CD4-positive, alpha-beta T cell treated with Interleukin-15 for 1 hour (primary cell): ENCODE results near the gene PLEKHA6.
A peak's percentile ranks its signal among the peaks of the same experiment; 100 is the strongest.
"Not testable (repeated sequence)": the region's sequence is repeated elsewhere in the genome, so short reads cannot be mapped to it uniquely, and the experiment has no call there.

Source experiments
- DNase-seq: peaks from one replicate; pipeline ENCODE4 v3.0.0-alpha.2; 2020

Gene PLEKHA6

DNA sequence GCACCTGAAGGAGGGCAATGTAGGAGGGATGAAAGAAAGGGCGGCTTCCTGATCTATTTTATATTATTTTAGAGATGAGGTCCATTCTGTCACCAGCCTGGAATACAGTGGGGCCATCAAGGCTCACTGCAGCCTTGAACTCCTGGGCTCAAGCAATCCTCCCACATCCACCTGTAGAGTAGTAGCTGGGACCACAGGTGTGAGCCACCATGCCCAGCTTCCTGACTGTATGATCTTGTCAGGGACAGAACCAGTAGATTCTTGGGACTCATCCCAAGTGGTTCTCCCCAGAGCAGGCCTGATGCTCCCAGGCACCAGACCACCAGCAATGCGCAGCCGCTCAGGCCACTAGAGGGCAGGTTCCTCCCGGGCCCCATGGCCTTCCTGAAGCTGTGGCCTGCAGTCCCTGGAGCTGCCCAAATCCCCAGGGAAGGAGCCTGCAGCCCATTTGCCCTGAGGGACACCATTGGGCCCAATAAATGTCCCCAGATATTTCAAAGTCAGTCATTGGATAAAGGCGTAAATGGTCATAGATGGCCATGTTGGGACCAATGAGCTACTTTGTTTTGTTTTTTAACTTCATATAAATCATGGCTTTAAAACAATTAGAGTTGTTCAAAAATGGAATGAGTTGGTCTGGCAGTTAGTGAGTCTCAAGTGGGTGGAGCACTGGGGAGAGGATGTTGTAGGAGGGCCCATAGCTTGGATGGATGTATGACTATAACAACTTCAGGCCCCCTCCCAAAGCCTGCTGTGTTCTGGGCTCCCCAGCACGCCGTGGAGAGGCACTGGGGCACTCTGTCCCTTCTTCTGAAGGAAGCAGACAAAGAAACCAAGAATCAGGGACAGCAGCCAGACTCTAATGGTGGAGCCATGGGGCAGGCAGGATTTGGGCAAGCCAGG lies 101.3 kb downstream of the PLEKHA6 start:
- DNase-seq: no peak

DNA sequence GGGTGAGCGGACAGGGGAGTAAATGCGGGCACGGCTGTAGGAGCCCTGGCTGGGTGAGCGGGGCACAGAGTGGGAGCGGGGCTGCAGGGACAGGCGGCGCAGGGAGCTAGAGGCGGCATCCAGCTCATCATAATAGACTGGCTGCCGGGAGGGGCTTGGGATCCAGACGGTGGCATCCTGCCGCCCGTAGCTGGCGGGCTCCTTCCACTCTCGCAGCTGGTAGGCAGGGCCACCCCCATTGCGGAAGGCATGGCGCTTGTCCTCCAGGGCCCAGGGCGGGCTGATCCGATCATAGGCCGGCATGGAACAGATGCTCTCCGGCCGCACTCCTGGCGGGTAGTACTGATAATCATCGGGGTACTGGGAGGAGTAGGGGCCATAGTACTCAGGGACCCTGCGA lies 102.3 kb downstream of the PLEKHA6 start:
- no peak for DNase-seq

DNA sequence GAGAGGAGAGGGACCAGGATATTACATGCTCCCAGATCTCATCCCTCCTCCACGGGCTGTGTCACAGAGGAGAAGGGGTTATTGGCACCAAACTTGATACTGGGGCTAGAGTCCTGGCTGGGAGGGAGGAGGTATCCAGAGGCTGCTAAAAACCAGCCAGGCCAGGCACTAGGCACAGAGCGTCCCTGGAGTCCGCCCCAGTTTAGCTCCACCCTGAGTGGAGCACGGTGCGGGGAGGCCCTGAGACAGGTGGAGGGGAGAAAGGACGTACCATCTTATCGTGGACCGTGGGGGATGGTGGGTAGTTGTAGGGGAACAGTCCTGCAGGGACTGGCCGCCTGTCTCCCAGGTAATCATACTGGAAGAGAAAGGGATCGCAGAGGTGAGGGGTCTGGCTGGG lies 103.2 kb downstream of the PLEKHA6 start:
- DNase-seq: no peak

DNA sequence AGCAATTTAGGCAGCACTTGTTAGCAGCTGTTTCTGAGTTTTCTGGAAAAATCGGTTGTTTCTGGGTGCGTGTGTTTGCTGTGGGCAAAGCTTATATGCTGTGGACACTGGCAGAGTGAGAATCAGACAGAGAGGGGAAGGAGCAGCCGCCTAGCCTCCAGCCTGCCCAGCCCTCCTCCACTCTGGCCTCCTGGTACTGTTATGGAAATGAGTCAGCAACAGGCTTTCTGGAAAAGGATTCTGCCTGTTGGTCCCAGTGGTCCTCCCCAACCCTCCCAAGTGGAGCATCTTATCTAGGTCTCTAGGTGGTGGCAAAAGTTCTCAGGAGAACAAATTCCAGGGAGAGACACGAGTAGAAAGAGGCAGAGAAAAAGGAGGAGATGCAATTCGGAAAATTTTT lies 103.8 kb downstream of the PLEKHA6 start:
- DNase-seq: no peak

DNA sequence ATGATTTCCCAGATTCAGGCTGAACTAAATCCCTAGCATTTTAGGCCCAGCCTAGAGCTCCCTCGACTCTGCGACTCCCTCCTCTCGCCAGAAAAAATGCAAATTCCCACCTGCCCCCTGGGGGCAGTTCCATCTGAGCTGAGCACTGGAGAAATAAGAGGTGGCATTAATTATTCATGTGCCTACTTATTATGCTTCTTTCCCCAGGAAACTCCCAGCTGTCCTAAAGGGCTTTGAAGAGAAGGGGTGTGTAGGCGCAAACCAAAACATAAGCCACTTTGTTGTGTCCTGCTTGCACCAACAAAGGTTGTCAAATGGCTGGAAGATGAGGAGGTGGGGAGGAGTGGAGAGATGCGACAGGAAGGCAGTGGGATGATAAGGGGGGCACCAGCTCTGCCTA lies 104.5 kb downstream of the PLEKHA6 start:
- no peak for DNase-seq

DNA sequence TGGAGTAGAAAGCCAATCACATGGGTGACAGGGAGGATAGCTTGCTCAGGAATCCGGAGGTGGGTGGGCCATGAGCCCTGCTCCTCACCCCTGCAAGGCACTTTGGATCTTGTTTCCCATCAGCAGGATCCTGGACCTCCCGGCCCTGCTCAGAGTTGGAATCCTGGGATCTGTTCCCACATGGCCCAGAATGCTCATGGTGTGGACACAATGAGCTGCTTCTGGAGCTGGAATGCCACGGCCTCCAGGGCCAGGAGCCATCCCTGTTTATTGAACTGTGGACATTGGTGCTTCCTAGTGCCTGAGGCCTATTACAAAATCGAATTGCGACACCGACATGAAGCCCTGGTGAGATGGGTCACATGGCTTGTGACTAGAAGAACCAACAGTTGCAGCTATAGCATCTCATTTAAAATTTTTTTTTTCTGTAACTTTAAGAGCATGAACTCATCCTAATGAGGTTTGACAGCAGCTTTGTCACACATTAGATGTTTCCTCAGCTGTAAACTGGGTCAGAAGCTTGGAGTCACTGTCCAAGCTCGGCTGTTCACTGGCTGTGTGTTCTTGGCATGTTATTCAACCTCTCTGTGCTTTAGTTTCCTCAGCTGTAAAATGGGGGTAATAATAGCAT lies 105.6 kb downstream of the PLEKHA6 start:
- DNase-seq: peak; percentile 25

DNA sequence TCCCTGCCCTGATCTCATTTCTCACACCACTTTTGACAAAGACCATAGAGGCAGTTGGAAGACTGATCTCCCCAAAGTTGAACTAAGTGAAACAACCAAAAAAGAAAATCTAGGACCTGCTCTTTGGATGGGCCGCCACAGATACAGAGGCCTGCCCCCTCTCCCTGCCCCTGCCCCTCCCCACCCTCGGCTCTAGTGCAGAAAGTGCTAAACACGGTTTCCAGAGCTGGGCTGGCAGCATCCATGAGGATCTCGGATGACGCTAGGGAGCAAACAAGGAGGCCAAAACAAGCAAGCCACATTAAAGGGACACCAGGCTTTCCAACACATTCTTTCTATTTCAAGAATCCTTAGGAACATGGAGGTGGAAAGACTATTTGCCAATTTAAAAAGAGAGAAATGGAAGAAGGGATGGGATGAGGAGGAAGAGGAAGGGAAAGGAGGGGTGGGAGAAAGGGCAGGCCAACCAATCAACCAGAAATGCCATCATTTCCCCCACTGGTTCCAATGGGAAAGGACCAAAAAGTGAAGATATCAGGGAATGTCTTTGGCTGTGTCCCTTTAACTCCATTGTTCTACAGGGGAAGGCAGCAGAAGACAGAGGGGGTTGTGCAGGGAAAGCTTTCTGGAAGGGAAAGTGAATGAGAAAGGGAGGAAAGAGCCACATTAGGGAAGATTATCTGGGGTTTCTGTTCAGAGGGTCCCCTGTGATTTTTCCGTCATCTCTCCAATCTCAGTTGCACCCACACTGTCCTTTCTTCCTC lies 107.6 kb downstream of the PLEKHA6 start:
- DNase-seq: no peak

DNA sequence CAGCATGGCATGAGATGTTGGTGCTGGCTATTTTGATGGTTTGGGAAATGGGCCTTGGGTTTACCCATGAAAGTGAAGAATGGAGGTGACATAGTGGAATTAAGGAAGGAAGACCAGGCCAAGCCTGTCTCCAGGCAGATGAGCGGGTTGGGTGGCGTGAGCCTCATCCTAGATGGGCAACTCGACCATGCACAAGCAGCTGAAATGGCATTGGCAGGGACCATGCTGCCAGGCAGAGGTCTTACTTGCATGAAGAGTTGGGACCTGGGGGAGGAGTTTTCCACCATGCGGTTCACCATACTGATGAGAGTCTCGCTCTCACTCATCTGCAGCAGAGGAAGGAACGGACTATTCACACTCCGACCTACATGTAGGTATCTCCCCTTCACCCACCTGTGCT lies 108.4 kb downstream of the PLEKHA6 start:
- DNase-seq: no peak

DNA sequence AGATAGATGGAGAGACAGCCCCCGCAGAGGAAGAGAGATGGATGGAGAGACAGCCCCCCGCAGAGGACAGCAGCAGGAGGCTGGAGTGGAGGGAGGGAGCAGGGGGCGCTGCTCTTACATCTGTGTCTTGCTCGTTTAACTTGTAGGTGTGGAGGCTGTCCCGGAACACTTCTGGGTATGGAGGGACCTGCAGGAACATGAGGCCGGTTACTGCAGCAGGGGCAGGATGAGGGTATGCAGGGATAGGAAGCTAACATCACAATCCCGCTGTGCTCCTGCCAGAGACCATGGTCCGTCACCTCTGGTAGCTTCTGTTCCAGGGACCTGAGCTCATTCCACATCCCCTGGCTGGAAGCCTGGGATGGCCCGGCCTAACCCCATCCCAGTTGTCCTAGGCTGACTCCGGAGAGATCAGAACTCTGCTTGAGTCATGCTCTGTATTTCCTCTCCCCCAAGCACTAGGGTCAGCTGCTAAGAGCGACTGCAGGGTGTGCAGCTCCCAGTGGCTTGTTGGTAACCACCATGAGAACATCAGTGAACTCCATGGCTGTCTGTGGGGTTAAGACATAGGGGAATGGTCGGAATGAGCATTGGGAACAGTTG lies 109.2 kb downstream of the PLEKHA6 start:
- no peak for DNase-seq

DNA sequence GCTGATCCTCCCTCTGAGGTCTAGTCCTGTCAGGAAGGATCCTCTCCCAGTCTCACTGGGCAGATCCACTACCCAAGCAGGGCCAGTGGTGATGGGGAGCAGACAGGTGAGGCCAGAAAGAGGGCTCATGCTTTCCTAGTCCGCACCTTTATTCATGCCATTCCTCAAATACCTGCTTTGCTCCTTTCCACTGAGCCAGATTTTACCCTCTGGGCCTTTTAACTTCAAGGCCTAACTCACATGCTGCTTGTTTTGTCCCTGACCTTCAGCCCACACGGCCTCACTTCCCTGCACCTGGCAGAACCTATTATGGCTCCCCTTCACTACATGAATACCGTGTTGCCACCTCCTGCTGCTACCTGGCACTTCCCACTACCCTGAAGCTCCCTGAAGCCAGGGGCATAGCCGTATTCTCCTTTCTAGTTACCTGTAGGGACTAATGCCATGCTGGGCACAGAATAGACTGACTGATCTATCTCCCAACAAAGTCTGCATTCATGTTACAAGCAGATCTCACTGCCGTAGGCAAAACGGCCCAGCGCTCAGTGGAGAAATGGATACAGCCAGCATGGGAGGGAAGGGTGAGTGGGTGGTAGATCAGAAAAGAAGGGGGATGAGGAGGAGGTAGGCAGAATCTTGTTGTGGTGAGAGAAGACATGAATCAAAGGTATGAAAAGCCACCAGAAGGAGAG lies 109.8 kb downstream of the PLEKHA6 start:
- no peak for DNase-seq

DNA sequence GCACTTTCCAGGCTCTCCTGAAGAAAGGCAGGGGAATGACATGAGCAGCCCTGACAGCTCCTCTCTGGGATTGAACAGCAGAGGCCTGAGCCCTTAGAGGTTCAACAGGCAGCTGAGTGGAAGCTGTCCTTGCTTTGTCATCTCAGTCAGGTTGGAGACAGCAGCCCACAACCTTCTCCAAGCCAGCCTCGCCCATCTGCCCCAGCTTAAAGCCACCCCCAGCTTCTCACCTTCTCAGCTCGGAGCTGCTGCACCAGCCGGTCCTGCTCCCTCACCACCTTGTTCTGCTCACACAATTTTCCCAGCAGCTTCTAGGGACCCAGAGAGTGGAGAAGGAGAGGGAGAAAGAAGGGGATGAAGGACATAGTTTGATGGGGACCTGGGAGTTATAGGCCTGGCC lies 110.8 kb downstream of the PLEKHA6 start:
- DNase-seq: no peak

DNA sequence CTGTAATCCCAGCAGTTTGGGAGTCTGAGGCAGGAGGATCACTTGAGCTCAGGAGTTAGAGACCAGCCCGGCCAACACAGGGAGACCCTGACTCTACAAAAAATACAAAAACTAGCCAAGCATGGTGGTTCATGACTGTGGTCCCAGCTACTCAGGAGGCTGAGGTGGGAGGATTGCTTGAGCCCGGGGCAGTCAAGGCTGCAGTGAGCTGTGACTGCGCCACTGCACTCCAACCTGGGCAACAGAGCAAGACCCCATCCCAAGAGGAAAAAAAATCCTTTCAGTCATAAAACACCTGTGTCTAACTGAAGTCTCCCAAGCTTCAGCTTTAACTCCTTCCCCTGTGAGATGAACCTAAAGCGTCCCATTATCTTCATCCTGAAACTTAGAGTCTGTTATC lies 112.9 kb downstream of the PLEKHA6 start:
- no peak for DNase-seq

DNA sequence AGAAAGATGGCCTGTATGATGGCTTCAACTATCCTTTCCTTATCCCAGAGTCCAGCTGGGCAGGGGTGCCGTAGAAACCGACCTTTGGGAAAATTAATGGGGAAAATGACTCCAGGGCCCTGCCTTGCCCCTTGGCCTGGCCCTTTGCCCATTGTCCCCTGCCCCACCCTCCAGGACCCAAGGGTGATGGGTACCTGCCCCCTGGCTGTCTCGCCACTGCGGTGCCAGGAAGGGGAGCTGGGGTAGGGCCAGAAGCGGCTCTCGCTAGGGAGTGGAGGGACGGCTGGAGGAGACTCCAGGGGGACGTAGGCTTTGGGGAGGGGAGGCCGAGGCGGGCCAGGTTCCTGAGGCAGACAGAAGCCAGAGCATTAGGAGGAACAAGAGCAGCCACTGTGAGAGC lies 116.8 kb downstream of the PLEKHA6 start:
- no peak for DNase-seq

DNA sequence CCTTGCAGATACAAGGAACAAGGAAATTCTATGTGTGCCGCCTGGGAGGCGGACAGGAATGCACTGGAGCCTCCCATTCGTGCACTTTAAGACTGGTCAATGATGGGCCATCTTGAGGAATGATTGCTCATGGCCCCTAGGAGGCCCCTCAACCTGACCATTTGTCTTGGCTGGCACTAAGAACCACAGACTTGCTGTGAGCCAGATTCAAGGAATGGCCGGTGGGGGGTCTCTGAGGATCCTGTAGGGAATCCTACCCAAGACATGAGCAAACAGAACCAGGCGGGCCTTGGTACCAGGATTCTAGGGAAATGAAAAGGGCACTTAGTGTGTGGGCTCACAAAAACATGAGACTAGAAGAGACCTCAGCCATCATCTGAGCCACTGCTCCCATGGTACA lies 117.8 kb downstream of the PLEKHA6 start:
- no peak for DNase-seq

DNA sequence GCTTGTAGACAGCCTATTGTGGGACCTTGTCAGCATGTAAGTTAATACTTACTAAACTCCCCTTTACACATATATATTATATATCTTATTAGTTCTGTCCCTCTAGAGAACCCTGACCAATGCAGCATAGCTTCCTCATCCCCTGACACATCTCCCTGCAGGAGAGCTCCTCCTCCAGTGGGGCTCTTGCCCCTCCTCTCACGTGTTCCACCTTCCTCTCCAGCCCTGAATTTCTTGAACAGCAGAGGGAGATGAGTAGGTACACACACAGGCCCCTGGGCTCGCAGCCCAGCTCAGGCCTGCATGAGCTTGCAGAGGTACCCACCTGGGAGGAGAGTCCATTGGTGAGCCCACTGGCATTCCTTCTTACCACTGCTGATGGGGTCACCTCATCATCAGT lies 118.7 kb downstream of the PLEKHA6 start:
- no peak for DNase-seq

DNA sequence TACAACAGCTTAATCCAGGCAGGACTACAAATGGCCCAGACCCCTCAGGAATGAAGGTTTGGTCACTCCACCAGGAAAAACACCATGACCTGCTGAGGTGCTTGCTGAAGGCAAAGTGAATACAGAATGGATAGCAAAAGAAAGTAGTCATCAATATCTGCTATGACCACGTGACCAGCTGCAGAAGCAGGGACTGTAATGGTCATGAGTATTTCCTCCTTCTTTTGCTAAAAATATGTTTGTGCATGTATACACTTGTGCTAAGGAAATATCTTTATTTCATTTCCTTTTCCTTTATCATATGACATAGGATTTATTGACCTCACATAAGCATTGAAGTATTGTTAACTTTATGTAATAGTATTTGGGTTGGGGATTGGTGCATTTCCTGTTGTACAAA lies 119.5 kb downstream of the PLEKHA6 start:
- DNase-seq: no peak

DNA sequence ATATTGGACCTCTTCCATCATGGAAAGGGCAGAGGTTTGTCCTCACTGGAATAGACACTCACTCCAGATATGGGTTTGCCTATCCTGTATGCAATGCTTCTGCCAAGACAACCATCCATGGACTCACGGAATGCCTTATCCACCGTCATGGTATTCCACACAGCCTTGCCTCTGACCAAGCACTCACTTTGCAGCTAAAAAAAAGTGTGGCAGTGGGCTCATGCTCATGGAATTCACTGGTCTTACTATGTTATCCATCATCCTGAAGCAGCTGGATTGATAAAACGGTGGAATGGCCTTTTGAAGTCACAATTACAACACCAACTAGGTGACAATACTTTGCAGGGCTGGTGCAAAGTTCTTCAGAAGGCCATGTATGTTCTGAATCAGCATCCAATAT lies 120.3 kb downstream of the PLEKHA6 start:
- DNase-seq: not testable (repeated sequence)

DNA sequence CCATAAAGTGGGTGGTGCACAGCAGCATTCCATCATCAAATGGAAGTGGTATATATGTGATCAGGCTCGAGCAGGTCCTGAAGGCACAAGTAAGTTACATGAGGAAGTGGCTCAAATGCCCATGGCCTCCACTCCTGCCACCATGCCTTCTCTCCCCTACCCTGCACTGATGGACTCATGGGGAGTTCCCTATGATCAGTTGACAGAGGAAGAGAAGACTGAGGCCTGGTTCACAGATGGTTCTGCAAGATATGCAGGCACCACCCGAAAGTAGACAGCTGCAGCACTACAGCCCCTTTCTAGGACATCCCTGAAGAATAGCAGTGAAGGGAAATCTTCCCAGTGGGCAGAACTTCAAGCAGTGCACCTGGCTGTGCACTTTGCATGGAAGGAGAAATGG lies 121.2 kb downstream of the PLEKHA6 start:
- DNase-seq: not testable (repeated sequence)

DNA sequence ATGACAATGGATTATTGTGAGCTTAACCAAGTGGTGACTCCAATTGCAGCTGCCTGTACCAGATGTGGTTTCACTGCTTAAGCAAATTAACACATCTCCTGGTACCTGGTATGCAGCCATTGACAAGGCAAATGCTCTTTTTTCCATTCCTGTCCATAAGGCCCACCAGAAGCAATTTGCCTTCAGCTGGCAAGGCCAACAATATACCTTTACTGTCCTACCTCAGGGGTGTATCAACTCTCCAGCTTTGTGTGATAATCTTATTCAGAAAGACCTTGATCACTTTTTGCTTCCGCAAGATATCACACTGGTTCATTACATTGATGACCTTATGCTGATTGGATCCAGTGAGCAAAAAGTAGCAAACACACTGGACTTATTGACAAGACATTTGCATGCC lies 122.2 kb downstream of the PLEKHA6 start:
- DNase-seq: not testable (repeated sequence)

DNA sequence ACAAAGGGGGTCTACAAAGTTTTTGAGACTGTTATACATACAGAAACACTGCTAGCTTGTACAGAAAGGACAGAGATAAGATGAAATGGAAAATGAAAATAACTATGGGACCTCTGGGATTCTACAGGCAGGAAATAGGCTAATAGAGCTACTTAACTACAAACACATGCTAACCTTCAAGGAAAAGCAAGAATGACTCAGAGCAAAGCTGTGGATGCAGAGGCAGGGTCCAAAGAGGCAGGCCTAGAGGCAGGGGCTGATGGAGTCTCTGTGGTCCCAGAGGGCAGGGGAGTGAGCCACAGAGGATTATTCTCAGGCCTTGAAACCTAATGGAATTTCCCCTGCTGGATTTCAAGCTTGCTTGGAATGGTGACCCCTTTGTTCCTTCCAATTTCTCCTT lies 127.2 kb downstream of the PLEKHA6 start:
- DNase-seq: no peak

DNA sequence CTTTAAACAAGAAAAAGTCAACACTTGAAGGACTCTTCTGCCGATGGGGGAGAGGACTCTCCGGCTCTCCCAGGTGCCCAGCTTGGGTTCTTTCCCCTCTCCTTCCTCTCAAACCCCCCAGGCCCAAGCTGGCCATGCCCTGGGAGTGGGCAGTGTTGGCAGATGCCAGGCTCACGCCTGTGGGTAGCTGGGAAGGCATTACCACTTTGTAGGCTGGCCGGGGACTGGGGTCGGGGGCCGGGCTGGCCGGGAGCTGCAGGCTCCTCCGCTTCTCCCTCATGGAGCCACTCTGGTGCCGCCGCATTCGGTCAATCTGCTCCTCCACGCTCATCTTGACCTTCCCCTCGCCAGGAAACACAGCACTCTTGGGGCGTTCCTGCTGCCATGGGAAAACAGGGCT lies 129.5 kb downstream of the PLEKHA6 start:
- DNase-seq: no peak

DNA sequence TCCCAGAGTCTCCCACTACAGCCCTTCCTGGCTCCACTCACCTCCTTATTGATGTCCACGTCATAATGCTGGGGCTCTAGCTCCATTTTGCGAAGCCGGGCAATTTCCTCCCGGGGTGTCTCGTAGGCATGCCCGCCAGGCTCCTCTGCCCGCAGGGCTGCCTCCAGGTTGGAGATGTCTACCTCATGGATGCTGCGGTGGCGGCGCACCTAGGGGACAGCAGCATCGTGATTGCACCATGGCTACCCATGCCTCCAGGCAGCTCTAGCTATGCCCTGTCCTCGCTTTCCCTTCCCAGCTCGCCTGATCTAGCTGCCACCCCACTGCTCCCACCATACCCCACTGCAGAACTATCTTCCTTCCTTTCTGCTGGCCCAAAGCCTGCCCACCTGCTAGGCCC lies 130.8 kb downstream of the PLEKHA6 start:
- DNase-seq: no peak
